ENCODE data around the gene FRMD7. TPM values are rescaled to one million over a fixed set of nuclear protein-coding genes. Genes with fewer than 3 reads are reported as not detected.

Gene FRMD7
- total RNA-seq, 4 donors from 2014 or later: 0.17 TPM; not detected in 3

DNA sequence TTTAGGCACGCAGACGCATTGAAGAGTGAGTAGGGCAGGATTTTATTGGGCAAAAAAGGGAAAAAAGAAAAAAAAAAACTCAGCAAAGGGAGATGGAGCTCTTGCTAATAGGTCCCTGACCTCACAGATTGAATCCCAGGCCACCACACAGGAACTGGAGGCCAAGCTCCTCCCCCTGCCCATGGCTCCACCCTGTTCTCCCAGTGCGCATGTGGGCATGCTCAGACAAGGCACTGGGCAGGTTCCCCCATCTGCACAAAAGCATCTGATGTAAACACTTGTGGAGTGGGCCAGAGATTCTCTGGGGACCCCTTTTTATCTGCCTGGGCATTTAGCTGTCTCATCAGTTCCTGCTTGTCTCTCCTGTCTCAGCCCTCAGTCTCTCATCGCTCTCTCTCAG lies 9.5 kb downstream of the FRMD7 start:
- TF ChIP-seq, protein P1, sequence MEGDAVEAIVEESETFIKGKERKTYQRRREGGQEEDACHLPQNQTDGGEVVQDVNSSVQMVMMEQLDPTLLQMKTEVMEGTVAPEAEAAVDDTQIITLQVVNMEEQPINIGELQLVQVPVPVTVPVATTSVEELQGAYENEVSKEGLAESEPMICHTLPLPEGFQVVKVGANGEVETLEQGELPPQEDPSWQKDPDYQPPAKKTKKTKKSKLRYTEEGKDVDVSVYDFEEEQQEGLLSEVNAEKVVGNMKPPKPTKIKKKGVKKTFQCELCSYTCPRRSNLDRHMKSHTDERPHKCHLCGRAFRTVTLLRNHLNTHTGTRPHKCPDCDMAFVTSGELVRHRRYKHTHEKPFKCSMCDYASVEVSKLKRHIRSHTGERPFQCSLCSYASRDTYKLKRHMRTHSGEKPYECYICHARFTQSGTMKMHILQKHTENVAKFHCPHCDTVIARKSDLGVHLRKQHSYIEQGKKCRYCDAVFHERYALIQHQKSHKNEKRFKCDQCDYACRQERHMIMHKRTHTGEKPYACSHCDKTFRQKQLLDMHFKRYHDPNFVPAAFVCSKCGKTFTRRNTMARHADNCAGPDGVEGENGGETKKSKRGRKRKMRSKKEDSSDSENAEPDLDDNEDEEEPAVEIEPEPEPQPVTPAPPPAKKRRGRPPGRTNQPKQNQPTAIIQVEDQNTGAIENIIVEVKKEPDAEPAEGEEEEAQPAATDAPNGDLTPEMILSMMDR (IDR thresholded peaks at IDR 0.05; ENCODE audit: low read depth): no peak

- TF ChIP-seq, protein P1 (IDR thresholded peaks at IDR 0.05; ENCODE audit: low read depth): no peak
Measured at GRCh38 chrX:132115792-132116191, 12.0 kb downstream of the FRMD7 start.

GRCh38 chrX:132114607-132115006 lies 13.2 kb downstream of the FRMD7 start:
- TF ChIP-seq, protein P1 (IDR thresholded peaks at IDR 0.05; ENCODE audit: low read depth): no peak

DNA sequence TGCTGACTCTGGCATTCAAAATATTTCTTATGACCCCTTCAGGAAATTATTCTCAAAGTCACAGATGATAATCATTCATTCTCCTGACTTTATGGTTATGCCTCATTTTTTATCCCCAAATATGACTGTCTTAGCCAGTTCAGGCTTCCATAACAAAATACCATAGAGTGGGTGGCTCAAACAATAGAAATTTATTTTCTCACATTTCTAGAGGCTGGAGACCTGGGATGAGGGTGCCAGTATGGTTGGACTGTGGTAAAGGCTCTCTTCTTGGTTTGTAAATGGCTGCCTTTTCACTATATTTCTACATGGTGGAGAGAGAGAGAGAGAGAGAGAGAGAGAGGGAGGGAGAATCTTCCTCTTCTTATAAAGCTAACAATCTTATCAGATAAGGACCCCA lies 20.5 kb downstream of the FRMD7 start:
- TF ChIP-seq, protein P1 (IDR thresholded peaks at IDR 0.05; ENCODE audit: low read depth): no peak

DNA sequence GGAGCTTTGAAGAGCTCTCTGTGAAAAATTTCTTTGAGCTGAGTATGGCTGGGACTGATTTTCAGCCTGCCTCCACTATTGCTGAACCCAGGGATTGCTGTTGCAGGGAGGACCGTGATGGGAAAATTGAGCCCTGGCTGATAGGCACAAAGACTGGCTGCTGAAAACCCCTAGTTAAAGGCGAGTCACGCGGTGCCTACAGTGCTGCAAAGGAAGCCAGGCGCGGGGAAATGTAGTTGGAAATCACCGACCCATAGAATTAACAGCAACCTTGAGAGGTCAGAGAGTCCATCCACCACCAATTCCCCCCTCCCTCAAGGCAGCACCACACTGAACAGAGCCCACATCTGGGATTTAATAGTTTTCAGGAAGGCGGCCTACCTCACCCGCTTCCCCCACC lies 26.0 kb downstream of the FRMD7 start:
- TF ChIP-seq, protein P1 (IDR thresholded peaks at IDR 0.05; ENCODE audit: low read depth): no peak

GRCh38 chrX:132101206-132101605 lies 26.6 kb downstream of the FRMD7 start:
- TF ChIP-seq, protein P1 (IDR thresholded peaks at IDR 0.05; ENCODE audit: low read depth): no peak

GRCh38 chrX:132094164-132094563 lies 33.7 kb downstream of the FRMD7 start:
- TF ChIP-seq, protein P1 (IDR thresholded peaks at IDR 0.05; ENCODE audit: low read depth): no peak
